ENCODE results near the gene LYSMD4.

Gene LYSMD4

DNA sequence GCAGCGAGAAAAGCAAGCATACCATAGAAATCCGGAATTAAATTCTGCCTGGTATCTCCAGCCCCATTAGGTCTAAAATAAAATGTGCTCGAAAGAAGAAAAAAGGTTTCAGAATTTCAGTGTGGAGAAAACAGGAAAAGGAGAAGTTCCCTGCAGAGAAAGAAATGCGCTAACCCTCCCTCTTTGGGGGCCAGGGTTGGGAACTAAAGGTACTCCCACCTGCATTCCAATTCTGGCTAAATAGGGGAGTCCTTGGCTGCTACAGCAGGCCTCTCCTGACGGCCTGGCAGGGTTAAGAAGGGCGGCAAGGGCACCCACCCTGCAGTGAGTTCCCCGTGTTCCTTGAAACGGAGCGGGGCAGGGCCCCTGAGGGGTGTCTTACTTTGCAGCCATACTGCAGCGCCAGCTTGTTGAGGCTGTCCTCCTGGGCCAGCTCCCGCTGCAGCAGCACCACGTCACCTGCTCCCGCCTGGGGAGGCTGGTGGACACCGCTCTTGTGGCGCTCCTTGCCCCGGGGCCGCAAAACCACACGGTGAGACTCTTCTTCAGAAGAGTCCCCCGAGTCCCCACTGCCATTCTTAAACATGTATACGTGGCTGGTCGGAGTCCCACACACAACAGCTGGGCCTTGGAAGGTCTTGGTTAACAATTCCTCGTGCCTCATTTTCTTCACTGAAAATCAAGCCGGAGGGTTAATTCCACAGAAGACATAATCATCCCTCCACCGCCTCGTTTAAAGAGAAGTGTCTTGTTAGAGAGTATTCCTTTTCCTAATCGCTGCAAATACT is 1.7 kb downstream of the LYSMD4 start:
- no peak for DNase-seq (ENCODE audit: low read depth in 2 of 2)

DNA sequence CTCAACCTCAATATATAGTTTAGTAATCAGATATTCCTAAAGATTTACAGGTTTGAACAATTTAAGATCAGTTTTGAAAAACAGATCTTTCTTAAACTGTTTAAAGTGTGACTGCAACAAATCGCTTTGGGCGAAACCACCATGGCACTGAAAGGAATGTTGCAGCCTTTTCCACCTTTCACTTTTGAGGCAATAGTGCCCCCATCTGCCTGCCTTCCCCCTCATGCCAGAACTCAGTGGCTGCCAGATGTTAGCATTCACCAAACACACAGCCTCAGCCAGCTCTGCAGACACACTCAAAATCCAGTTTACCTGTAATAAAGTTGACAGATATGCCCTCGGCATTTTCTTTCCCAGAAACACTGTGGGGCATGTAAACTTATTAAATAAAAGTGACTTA is 3.3 kb downstream of the LYSMD4 start:
- no peak for DNase-seq (ENCODE audit: low read depth in 2 of 2)

DNA sequence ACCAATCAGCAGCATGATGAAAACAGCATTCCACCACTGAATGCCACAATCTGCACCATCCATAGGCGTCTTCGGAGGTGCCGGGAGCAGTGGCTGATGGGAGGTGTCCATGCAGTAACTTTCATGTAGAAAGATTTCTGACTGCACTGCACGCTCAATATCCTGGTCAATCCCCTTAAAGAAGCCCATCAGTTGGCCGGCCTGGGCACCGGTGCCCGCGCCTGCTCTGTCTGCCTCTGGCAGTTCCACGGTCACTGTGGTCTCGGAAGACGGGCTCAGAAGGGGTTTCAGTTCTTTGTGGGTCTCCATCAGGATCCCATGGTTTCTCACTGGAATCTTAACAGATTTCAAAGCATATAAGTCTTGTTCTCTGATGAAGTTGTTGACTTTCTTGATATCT is 3.9 kb downstream of the LYSMD4 start:
- DNase-seq (ENCODE audit: low read depth in 2 of 2), result no peak

DNA sequence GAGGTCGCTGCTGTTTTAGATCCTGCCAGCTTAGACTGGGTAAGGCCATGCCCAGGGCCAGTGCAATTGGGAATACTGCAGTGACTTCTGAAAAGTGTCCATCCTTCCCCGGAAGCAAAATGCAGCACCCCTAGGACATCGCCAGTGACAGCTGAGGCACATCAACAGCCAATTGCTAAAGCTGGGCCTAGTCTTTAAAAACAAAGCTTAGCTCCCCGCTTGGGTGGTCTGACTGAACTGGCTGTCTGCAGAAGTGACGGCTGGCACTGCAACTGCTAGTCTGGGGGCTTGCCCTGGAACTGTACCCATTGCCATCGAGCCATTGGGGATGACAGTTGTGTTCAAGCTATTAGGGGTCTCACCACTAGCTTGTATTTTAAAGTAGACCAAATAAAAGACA is 4.3 kb downstream of the LYSMD4 start:
- DNase-seq (ENCODE audit: low read depth in 2 of 2), result no peak

DNA sequence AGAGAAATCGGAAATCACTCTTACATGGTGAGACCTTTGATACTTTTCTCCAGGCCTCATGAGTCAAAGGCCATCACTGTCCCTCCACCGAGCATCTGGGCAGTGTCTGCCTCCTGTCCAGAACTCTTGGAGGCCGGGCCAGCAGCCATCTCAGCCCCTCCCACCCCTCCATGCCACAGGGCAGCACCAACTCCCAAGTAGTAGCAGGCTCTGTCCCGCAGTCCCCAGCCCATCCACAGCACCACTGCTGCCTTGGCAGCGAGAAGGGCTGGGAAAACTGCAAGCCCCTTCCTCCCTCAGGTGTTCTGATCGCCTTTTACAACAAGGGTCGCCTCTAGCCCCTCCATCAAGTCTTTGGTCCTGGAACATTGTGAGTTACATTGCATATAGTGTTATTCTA is 5.5 kb downstream of the LYSMD4 start:
- no peak for DNase-seq (ENCODE audit: low read depth in 2 of 2)

DNA sequence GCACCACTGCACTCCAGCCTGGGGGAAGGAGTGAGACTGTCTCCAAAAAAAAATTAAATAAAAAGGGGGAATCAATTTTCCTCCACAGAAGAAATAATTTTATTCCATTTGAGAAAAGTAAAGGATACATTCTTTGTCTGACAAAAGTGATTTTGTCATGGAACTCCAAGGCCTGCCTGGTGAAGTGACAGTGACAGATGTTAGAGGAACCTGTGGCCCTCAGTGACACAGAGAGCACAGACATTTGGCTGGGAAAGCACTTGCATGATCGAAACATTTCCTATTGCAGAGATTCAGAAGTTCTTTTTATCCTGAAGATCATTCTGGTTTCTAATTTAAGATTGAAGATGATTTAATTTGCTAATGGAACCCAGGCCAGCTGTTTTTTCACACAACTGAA is 5.9 kb downstream of the LYSMD4 start:
- no peak for DNase-seq (ENCODE audit: low read depth in 2 of 2)

DNA sequence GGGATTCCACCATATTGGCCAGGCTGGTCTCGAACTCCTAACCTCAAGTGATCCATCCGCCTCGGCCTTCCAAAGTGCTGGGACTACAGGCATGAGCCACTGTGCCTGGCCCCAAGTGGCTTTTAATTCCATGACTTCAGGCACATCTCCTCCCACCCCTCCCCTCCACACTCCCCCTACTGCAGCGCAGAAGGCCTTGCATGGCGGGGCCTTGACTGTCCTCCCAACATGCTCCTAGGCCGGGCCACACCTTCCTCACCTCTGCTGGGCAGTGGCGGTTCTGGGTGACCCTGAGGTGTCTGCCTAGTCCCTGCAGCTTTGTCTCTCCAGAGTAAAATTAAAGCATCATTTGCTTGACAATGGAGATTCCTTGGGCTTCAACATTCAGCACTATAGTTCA is 6.9 kb downstream of the LYSMD4 start:
- no peak for DNase-seq (ENCODE audit: low read depth in 2 of 2)

DNA sequence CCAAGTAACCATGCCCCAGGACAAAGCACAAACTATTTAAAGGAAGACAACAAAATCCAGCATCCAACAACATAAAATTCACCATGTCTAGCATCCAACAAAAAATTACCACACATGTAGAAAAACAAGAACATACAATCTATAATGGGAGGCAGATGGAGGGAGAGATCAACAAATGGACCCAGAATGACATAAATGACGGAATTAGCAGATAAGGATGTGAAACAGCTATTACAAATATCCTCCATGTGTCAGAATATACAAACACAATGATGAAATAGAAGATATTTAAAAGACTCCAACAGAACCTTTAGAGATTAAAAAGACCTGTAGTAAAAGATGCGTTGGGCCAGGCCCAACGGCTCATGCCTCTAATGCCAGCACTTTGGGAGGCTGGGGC is 10.8 kb downstream of the LYSMD4 start:
- DNase-seq (ENCODE audit: low read depth in 2 of 2), result no peak

DNA sequence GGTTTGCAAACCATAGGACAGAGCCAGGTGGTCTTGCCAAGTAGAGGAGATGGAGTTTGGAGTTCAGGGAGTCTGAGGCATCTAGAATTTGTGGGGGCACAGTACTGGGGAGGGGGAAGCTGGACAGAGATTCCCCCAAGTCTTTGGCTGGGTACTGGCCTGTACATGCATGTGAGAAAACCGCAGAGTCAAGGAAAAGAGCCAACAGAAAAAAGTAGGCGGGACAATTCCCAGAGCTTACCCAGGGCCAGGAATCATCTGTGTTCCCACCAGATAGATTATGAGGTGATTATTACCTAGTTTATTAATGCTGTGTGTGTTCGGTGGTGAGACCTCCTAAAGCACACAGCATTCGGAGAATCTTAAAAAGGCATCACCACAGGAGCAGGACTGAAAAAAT is 11.3 kb downstream of the LYSMD4 start:
- DNase-seq (ENCODE audit: low read depth in 2 of 2), result no peak

DNA sequence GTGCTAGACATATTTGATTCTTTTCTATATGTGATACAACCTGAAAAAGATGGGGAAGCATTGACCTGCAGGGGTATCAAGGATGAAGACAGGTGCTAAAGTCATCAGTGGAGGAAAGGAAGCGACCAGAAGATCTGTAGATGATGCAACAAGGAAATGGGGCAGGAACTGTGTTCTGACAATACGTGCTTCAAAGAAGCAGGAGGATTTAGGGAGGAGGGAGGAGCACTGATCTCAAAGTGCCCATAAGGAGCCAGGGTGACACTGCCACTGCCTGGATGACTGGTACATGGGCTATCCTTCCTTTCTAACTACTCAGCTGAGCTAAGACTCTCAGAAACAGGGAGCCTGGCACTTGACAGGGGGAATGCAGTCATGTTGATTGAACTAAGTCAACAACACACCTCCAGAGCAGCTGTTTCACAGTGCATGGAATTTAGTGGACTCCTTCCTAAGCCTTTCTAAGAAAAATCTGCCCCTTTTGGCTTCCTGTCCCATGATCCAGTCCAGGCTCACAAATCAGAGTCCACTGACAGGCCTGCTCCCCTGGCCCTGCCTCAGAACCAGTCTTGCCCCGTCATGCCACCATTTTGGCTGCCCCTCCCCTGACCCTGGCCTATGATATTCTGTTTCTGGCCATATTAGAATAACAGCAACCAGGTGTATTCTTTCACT is 12.0 kb downstream of the LYSMD4 start:
- DNase-seq (ENCODE audit: low read depth in 2 of 2), result no peak

DNA sequence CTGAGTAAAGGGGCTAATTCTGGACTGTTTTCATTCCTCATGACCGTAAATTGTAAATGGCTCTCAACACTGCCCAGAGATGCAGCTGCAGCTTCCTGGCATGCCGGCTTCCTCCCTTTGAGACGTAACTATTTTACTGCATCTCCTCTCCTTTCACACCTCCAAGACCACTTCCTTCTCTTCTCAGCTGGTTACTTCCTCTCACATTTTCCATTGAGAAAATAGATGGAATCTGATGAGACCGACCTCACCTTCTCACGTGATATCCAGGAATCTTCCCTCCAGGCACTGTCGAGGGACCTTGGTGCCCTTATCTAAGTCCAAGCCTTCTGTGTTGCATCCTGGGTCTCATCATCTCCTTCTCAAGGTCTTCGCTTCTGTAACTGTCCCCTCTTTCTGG is 12.7 kb downstream of the LYSMD4 start:
- no peak for DNase-seq (ENCODE audit: low read depth in 2 of 2)

DNA sequence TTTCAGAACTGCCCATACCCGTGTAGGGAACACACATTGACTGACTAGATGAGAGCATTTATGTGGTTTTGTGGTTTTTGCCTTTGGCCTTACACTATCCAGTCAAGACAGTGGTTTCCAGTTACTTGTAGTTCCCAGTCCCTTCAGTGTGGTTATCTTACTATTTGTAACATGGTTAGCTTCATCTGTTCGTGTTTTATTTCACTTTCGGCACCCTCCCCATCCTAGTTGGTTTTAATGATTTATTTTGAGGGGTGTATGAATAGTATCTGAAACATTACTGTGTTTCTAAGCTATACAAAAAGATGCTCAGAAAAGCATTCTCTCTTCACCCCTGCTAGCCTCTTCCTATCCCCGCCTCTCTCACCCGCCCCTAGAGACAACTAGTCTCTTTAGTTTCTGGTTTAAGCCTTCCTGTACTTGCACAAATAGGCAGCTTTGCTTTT is 14.1 kb downstream of the LYSMD4 start:
- no peak for DNase-seq (ENCODE audit: low read depth in 2 of 2)

DNA sequence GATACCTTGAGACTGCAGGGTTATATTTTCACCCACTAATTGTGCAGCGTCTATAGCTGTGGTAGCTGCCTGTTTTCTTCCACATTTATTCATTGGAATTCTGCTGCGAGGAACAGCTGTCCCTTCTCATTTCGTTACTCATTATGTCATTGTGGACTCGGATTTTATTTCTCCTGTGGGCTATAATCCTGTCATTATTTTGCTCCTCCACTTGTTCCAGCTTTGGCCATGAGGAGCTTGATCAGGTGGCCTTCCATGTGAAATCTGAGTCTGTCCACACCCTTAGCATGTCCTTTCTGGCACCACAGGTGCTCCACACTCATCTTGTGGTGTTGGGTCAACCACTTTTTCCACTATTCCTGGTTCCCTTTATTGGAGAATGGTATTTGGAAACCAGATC is 14.8 kb downstream of the LYSMD4 start:
- DNase-seq (ENCODE audit: low read depth in 2 of 2), result no peak

DNA sequence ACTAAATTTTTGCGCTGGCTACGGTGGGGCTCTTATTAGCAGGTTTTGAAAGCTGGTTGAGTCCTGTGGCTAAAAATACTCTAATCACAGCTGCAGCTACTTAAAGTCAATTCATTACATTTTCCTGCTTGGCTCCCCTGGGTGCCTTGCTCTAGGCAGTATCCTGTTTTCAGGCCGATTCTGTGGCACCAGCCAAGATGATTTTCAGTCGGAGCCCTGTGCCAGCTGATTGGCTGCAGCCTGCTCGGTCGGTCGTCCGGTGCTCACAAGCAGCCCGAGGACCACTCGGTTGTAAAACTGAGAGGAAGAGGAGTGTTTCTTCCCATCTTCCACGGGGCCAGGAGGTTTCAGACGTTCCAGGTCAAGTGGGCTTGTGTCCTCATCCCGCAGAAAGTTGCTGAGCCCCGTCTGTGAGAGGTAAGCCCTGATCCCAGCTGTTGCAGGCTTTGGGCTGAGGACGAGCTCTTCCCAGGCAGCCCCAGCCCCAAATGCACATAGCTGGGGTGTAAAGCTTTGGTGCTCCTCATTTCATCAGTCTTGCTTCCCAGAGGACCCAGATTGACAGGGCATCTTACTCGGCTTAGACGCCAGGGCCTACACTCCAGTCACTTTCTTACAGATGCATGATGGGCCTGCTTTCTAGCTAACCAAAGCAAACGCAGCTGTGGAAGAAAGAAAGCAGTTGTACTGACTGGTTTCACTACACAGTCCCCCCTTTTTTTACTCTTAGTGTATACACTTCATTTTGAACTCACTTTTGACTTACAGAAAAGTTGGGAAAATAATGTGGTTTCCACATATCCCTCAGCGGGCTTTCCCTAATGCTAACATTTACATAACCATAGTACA is 15.9 kb downstream of the LYSMD4 start:
- DNase-seq (ENCODE audit: low read depth in 2 of 2), result no peak

DNA sequence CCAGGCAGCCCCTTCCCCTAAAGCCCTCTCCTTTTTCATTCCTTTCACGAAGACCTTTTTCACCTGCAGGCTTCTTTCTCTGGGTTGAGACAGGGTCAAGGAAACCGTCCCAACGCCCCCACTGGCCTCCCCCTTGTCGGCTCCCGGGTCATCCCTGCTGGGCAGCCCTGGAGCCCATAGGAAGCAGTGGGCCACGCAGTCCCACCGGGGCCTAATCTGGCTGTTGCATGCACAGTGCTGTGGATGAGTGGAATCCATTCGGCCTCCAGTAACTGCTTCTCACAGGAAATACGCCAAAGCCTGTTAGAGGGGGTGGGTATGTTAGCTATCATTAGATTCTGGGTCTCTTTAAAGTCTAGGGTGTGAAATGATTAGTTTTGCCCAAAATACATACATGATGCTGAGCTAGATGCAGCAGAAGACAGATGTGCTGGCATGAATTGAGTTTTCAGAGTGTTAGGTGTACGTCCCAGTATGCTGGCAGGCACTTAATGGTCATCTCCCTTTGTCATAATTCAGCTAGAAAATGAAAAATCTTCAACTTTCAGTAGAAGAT is 16.6 kb downstream of the LYSMD4 start:
- no peak for DNase-seq (ENCODE audit: low read depth in 2 of 2)

DNA sequence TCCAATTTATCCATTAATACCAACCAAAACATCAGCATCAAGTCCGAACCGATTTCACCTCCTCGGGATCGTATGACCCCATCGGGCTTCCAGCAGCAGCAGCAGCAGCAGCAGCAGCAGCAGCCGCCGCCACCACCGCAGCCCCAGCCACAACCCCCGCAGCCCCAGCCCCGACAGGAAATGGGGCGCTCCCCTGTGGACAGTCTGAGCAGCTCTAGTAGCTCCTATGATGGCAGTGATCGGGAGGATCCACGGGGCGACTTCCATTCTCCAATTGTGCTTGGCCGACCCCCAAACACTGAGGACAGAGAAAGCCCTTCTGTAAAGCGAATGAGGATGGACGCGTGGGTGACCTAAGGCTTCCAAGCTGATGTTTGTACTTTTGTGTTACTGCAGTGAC is 20.8 kb downstream of the LYSMD4 start:
- no peak for DNase-seq (ENCODE audit: low read depth in 2 of 2)

DNA sequence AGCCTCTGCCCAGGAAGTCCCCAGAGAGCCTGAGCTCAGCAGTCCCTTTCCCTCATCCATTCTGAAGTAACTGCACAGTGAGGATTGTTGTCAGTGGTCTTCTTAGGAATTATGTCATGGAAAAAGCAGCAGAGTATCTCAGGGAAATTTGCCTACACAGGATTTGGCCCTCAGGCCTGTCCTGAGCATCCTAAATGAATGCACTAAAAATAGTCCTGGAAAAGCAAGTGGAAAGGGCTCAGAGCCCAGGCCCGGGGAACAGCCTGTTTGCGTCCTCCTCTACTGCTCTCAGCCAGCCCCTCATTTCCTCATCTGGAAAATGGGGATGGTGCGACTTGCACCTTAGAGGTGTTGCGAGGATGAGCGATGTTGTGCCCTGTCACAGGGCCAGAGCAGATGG is 21.6 kb downstream of the LYSMD4 start:
- no peak for DNase-seq (ENCODE audit: low read depth in 2 of 2)

DNA sequence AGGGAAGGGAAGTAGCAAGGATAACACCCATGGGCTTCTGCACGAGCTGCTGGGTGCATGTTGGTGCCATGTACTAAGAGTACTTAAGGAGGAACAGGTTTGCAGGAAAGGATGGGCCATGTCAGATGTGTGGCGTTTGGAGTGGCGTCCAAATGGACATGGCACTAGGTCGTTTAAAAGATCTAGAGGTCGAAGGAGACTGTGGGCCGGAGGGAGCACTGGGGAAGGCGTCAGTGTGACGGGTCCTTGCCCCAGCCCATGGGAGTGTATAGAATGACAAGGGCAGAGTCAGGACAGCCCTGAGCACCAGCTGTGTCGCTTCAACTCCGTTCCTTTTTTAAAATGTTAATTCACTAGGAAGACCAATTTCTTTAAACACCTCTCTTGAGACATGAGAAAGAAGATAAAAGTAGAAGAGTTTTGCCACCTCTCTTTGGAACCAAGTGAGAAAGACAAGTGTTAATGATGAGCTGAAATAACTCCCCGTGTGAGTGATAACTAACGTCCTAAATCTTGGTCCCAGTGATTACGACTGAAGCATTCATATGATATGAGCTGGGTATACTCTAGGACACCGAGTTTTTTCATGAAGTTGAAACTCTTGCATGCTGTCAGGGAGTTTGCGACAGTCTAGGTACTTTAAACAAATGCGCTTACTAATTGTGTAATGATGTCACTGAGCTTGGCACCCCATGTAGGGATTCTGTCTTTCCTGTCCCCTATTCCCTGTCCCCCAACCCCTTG is 23.8 kb downstream of the LYSMD4 start:
- DNase-seq (ENCODE audit: low read depth in 2 of 2), result no peak

DNA sequence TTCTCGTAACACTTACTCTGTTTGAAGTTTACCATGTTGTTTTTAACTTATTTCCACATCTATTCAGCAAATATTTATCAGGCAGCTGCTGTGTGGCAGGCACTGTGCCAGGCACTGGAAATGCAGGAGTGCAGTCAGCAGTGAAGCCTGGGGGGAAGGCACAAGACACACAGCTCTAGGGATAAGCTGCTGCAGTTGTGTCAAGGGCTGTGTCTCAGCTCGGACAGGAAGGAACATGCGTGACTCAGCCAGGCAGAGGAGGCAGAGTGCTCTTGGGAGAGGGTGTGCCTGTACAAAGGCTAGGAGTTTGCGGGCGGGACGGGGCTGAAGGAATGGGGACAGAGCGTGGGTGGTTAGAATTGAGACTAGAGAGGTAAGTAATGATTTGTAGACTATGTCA is 24.7 kb downstream of the LYSMD4 start:
- DNase-seq (ENCODE audit: low read depth in 2 of 2), result no peak

DNA sequence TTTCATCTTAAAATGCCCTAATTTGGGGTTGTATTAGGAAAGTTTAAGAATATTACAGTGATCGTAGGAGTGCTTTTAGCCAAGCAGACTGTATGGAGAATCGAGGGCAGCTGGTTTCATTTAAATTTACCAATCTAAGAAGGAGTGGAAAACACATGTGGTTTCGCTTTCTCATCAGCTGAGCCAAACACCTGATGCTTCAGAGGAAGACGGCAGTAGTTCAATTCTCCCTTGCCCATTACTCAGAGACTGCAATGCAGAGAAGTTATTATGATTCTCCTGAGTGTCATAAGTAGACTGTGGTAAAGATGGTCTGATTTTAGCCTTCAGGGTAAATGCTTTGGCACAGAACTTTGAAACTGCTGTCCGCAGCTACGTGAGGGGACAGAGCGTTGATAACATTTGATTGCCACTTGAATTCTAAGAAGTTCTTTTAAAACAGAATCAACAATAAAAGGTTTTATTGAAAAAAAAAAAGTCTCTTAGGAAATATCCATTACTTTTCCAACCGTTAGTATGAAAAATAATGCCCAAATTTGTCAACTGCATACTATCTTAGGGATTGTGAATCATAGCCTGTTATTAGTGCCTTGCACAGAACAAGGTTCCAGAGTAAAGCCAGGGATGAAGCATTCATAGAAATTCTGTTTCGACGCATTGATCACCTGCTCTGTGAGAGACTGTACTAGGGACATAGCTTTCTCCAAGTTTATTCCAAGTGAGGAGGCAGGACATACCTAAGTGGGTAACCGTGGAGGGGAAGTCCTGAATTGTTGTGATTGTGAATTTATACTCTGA is 25.6 kb downstream of the LYSMD4 start:
- no peak for DNase-seq (ENCODE audit: low read depth in 2 of 2)

Data from stimulated activated CD8-positive, alpha-beta memory T cell treated with anti-CD3 and anti-CD28 coated beads, Interleukin-7, amount 100 ng/mL, for 1 hour (primary cell).